Breast epithelium (tissue), 3 donors: ENCODE results near the gene FAM180A.

Experiments
- CTCF ChIP-seq, 3 donors: fragments of 450-650 bp; IDR thresholded peaks; one replicate each; pipeline ENCODE4 v1.5.1; 2016 to 2017; ENCODE audit warnings: antibody characterized with exemption in 3 of 3, mild to moderate bottlenecking in 3 of 3, moderate library complexity in 3 of 3
- POLR2A ChIP-seq: fragments of 450-650 bp; IDR thresholded peaks from one replicate; pipeline ENCODE4 v1.6.1; 2016; ENCODE audit warnings: antibody characterized with exemption, mild to moderate bottlenecking, moderate library complexity

GRCh38 chr7:135758531-135758932, 9.9 kb upstream of the FAM180A start:
- no peak for TF ChIP-seq POLR2A
- no peak for TF ChIP-seq CTCF (IDR thresholded peaks at IDR 0.05)
